COLO668 (cell line): ENCODE data around the gene ACADVL.

ENCODE experiments used
- DNase-seq: peaks from one replicate; lab custom pipeline; 2025; ENCODE audit not compliant: unreplicated experiment; lab: John Stamatoyannopoulos, UW

The ACADVL gene

DNA sequence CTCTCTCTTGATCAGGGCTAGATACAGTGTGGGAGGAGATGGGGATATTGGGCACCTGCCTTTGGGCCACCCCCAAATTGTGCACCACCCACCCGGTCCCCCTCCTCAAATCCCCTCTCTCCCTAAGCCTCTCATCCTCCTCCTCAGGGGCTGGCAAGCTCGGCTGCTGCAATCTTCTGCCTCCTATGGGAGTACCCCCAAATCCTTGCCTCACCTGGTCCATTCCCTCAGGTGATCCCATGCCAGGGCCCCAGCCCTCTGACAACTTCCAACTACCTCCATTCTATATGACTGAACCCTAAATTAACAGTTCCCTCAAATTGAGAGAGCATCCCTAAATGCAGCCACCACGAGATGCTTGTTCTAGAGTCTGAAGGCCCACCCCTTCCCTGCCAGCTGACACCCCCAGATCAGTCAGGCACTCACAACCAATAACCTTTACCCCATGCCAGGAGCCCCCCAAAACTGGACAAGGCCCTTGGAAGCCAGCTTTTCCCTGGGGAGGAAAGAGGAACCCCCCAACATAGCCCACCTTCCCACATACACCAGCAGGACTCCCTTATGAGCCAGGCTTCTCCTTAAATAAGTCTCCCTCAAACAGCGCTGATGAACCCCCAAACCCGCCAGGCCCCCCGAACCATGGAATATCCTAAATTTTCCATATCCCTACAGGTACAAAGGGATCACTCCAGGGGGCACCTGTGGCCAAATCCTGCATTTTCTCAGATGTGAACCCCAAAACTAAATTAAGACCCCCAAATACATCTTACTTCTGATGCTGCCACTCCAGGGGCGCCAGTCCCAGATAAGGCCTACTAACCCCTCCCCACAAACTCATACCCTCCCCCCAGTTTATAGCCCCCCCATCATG lies 3.3 kb upstream of the ACADVL start:
- DNase-seq: no peak

DNA sequence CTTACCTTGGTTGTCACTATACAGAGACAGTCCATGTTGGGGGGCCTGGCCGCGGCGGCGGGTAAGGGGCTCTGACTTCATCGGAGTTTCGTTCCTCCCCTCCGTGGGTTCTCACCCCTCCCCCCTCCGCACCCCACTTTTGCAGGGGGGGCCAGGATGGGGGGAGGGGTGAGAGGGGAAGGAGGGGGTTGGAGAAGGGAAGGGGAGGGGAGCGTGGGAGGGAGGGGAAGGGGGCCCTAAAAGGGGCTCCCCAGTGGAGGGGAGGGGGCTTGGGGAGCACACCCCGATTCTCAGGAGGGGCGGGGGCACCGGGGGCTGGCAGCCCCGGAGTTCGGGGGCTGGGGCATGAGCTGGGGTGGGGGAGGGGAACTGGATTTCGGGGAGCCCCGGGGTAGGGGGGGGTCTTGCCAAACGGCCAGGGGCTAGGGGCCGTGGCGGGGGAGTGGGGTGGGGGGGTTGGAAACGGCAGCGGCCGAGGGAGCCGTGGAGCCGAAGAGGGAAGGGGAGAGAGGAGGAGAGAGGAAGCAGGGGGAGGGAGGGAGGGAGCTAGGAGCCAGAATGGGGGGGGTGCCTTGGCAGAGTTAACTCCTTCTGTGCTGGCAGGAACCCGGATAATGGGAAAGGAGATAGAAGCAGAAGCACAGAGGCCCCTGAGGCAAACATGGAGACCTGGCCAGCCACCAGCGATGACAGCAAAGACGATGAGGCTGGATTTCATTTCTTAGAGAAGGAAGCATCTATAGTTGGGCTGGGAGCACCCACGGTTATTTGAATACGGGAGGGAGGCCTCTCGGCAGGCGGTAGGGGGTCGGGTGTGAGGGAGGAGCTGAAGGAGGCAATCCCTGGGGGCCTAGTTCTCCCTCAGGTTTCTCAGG lies 2.4 kb upstream of the ACADVL start:
- DNase-seq: no peak

GRCh38 chr17:7218166-7218565 lies 1.6 kb upstream of the ACADVL start:
- DNase-seq: no peak

GRCh38 chr17:7218758-7219157 lies 980 bp upstream of the ACADVL start:
- DNase-seq: no peak

GRCh38 chr17:7219229-7219811 lies 418 bp upstream of the ACADVL start:
- DNase-seq: no peak

DNA sequence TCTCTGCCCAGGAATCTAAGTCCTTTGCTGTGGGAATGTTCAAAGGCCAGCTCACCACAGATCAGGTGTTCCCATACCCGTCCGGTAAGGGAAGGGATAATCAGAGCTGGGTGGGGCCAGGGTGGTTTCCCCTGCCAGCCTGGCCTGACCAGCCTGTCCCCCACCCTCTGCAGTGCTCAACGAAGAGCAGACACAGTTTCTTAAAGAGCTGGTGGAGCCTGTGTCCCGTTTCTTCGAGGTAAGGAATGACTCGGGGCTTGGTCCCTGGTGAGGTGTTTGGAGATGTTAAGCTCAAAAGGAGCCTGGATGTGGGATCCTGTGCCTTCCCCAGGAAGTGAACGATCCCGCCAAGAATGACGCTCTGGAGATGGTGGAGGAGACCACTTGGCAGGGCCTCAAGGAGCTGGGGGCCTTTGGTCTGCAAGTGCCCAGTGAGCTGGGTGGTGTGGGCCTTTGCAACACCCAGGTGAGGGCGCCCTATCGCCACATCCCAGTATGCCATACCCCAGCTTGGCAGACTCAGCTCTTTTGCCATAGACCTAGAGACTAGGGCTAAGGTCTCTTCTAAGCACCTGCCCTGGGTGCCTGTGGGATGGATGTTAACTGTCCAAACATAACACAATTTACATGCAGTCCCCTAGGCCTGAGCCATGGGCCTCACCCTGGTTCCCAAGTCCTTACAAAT lies 997 bp downstream of the ACADVL start:
- peak; percentile 54 for DNase-seq

DNA sequence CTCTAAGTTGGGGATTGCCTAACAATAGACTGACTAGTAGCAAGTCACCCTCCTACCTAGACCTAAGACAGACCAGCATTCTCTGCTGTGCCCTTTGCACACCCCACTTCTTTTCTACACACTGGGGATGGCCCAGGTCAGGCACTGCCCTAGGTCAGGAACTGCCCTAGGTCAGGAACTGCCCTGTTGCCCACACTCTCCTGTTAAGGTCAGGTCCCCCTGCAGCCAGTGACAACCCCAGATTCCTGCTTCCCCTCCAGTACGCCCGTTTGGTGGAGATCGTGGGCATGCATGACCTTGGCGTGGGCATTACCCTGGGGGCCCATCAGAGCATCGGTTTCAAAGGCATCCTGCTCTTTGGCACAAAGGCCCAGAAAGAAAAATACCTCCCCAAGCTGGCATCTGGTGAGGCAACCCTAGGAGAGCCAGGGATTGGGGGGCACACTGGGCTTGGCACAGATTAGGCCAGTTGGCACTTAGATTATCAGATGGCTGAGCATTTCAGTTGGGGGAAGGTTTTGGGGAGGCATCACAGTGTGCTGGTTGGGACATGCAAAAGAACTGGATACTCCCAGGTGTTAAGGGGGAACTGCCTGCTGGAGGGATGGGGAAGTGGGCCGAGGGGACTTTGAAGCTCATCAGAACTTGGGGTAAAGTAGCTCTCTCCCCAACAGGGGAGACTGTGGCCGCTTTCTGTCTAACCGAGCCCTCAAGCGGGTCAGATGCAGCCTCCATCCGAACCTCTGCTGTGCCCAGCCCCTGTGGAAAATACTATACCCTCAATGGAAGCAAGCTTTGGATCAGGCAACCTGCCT lies 1.7 kb downstream of the ACADVL start:
- DNase-seq: no peak

DNA sequence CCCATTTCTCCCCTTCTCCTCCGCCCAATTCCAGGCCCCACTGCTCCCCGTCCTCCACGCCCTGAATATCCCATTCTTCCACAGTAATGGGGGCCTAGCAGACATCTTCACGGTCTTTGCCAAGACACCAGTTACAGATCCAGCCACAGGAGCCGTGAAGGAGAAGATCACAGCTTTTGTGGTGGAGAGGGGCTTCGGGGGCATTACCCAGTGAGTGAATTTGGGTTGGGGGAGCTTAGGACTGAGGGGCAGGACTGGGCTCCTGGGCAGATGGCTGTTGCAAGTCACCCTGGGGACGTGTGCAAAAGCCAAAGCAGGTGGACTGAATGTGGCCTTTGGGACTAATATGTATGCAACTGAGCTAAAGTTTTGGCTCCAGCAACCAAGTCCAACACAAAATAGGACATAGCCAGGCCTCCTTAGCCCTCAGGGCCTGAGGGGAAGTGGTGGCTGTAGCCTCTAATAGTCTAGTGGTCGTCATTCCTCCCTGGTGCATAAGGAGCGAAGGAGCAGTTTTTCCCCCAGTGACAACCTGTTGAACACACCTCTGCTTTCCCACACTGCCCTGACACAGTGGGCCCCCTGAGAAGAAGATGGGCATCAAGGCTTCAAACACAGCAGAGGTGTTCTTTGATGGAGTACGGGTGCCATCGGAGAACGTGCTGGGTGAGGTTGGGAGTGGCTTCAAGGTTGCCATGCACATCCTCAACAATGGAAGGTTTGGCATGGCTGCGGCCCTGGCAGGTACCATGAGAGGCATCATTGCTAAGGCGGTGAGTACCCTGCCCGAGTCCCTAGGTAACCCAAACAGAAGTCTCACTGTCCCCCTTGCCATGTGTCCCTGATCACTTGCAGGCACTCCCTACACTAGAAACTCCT lies 2.6 kb downstream of the ACADVL start:
- no peak for DNase-seq

GRCh38 chr17:7222972-7223292 lies 3.2 kb downstream of the ACADVL start:
- no peak for DNase-seq

DNA sequence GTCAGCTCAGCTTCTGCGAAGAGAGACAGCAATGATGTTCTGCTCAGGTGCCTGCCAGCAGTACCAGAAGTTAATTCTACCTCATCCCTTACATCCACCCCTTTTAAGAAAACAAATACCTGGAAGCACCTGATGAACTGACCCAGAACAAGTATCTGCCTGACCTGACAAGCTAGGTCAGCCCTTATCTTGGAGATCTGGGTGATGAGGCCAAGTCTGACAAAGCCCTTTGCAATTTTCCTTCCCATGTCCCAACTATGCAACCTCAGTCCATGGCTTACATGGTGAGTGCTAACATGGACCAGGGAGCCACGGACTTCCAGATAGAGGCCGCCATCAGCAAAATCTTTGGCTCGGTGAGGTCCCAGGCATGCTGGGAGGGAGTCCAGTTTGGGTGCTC lies 3.6 kb downstream of the ACADVL start:
- DNase-seq: no peak

DNA sequence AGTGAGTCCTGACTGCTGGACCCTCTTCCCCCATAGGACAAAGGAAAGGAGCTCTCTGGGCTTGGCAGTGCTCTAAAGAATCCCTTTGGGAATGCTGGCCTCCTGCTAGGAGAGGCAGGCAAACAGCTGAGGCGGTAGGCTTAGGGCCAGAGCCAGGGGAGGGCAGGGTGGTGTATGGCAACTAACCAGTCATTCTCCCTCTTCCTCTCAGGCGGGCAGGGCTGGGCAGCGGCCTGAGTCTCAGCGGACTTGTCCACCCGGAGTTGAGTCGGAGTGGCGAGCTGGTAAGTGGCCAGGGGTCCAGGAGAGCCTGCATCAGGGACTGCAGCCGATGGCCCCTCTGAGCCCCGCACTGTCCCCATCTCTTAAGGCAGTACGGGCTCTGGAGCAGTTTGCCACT lies 4.4 kb downstream of the ACADVL start:
- no peak for DNase-seq

DNA sequence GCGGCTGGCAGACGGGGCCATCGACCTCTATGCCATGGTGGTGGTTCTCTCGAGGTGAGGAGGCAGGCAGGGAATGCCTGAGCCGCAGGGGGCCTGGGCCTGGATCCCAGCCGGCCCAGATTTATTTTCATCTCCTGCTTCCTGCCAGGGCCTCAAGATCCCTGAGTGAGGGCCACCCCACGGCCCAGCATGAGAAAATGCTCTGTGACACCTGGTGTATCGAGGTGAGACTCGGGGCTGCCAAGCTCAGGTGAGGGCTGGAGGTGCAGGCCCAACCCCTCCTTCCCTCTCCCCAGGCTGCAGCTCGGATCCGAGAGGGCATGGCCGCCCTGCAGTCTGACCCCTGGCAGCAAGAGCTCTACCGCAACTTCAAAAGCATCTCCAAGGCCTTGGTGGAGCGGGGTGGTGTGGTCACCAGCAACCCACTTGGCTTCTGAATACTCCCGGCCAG lies 4.9 kb downstream of the ACADVL start:
- DNase-seq: no peak

- DNase-seq: no peak
Observed at GRCh38 chr17:7225711-7226331, 6.1 kb downstream of the ACADVL start.

DNA sequence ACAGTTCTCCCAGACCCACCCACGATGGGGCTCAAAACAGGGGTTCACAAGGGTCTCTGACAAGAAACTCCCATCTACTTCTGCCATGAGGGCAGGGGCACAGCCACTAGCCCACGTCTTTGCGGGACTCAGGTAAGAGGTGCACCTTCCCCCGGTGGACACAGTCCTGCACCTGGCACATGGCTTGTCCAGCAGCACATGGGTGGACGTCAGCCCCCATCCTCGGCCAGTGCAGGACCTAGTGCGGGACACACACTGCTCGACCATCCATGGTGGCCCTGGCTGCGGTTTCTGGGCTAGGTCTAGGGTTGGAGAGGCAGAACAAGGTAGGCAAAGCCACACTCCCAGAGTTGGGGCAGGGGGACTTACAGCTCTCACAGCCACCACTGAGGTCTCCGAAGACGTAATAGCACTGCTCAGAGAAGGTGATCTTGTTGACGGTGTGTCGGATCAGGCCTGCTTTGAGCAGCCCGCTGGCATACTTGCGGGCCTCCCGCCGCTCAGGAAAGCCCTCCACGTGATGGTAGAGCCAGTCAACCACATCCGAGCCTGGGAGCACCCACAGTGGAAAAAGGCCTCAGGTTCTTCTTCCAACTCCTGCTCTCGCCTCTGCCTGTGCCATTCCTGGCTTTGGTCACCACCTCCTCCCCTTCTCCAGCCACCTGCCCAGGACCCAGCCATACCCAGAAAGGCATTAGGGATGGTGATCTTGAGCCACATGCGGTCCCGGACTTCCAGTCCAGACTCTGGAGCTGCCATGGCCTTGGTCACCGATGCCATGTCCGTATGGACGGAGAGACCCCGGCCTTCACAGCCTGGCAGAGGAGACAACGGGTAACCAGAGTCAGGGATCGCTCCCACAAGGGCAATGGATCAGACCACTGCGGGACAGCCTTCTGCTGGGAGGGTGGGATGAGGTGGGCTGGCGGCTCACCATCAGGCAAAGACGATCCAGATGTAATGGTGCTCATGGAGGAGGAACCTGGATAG lies 7.3 kb downstream of the ACADVL start:
- no peak for DNase-seq

DNA sequence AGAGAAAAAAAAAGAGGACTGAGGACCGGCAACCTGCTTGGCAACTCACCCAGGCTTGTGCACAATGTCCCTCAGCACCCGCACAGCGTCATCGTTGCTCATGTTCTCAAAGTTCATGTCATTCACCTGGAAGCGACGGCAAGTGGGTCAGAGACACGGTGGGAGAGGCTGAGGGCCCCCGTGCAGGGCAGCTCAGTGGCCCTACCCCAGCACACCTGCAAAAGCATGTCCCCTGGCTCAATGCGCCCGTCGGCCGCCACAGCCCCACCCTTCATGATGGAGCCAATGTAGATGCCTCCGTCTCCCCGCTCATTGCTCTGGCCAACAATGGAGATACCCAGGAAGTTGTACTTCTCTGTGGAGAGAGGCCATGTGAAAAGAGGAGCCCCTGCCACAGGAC lies 9.2 kb downstream of the ACADVL start:
- DNase-seq: no peak

DNA sequence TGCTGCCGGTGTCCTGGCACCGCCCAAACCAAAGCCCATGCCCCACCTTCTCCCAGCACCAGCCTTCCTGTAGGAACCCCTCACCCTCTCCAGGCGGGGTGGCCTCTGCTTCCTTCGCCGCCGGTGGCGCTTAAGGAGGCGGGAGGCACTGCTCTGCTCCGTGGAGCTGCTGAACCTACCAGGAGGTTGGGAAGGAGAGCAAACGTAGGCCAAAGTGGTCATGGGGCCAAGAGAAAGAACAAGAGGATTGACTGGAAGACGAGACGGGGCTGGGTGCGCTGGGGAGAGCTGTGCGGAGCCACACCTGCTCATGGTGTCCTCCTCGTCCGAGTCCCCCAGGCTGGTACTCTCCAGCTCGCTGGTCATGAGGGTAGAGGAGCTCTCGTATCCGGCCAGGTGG lies 9.8 kb downstream of the ACADVL start:
- no peak for DNase-seq

DNA sequence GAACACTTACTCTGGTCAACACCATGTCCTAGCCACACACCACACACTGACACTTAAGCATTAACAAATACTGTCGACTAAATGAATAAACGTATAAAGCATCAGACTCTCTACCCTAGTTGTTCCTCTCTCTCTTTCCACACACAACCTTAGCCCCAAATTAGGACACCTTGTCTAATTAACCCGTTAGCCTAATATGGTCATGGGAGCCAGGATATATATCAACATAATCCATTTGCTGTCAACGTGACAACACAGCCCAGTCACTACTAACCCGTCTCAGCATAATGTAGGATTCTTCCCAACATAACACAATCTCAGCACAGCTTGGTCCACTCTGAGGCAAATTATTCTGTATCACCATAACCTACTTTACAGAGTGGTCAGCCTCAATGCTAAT lies 12.4 kb downstream of the ACADVL start:
- DNase-seq: no peak

GRCh38 chr17:7233701-7234082 lies 14.0 kb downstream of the ACADVL start:
- no peak for DNase-seq
